Suprapubic skin (tissue), 4 donors: ENCODE measurements around the gene SNUPN.

Source experiments
- EP300 ChIP-seq: sonication (generic); formaldehyde crosslinking; IDR thresholded peaks from one replicate; pipeline ENCODE4 v1.6.1; 2017; ENCODE audit warnings: antibody characterized with exemption
- POLR2A ChIP-seq, 2 donors: fragments of 450-650 bp; IDR thresholded peaks; one replicate each; pipeline ENCODE4 v1.6.1; 2017; ENCODE audit warnings: antibody characterized with exemption in 2 of 2, mild to moderate bottlenecking in 2 of 2, moderate library complexity in 2 of 2
- POLR2AphosphoS5 ChIP-seq, 3 donors: sonication (generic); formaldehyde crosslinking; IDR thresholded peaks; one replicate each; pipeline ENCODE4 v1.6.1; 2017; ENCODE audit warnings: antibody characterized with exemption in 3 of 3
- TF ChIP-seq, protein P1 (sequence below), 2 donors: fragments of 200-600 bp in 1 of 2; fragments of 450-650 bp in 1 of 2; sonication (generic) in 1 of 2; IDR thresholded peaks; one replicate each; pipeline ENCODE4 v1.5.1; 2016 to 2019; ENCODE audit warnings: antibody characterized with exemption in 2 of 2, mild to moderate bottlenecking in 1 of 2, moderate library complexity in 1 of 2

DNA sequence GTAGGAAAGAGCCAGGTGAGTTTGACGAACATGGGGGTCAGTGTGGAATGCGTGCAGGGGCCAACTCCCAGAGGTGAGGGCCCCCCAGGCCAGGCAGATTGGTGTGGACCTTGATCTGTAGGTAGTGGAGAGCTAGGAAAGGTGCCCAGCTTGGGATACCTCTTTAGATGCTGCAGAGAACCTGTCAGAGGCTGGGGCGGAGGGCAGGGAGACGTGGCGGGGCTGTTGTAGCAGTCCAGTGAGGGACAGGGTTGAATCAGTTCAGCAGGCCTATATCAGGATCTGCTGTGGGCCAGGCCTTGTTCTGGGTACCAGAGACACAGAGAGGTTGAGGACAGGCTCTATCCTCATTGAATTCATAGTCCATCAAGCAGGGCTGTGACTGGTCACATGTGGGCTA lies 30.8 kb upstream of the SNUPN start:
- TF ChIP-seq, protein P1, sequence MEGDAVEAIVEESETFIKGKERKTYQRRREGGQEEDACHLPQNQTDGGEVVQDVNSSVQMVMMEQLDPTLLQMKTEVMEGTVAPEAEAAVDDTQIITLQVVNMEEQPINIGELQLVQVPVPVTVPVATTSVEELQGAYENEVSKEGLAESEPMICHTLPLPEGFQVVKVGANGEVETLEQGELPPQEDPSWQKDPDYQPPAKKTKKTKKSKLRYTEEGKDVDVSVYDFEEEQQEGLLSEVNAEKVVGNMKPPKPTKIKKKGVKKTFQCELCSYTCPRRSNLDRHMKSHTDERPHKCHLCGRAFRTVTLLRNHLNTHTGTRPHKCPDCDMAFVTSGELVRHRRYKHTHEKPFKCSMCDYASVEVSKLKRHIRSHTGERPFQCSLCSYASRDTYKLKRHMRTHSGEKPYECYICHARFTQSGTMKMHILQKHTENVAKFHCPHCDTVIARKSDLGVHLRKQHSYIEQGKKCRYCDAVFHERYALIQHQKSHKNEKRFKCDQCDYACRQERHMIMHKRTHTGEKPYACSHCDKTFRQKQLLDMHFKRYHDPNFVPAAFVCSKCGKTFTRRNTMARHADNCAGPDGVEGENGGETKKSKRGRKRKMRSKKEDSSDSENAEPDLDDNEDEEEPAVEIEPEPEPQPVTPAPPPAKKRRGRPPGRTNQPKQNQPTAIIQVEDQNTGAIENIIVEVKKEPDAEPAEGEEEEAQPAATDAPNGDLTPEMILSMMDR (IDR thresholded peaks at IDR 0.05), result no peak
- TF ChIP-seq POLR2A (IDR thresholded peaks at IDR 0.05) (no peak), POLR2AphosphoS5 (IDR thresholded peaks at IDR 0.05) (no peak), EP300 (no peak)
